ENCODE results near the gene PDE6B.

DNA sequence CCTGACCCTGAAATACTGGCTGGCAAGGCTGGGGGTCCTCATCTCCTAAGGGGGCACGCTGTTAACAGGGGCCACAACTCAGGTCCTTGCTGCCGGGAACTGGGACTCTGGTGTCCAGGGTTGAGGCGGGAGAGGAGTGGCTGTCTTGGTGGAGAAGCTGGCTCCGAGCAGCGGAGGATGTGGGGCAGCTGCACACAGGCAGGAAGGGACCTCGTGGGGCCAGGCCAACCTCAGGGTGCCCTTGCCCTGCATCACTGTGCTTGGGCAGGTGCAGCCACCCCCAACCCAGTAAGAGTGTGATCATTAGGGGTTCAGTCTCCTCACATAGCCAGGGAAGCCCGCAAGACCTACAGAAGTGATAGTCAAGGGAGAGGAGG is 12.6 kb upstream of the PDE6B start:
- TF ChIP-seq, protein P1, sequence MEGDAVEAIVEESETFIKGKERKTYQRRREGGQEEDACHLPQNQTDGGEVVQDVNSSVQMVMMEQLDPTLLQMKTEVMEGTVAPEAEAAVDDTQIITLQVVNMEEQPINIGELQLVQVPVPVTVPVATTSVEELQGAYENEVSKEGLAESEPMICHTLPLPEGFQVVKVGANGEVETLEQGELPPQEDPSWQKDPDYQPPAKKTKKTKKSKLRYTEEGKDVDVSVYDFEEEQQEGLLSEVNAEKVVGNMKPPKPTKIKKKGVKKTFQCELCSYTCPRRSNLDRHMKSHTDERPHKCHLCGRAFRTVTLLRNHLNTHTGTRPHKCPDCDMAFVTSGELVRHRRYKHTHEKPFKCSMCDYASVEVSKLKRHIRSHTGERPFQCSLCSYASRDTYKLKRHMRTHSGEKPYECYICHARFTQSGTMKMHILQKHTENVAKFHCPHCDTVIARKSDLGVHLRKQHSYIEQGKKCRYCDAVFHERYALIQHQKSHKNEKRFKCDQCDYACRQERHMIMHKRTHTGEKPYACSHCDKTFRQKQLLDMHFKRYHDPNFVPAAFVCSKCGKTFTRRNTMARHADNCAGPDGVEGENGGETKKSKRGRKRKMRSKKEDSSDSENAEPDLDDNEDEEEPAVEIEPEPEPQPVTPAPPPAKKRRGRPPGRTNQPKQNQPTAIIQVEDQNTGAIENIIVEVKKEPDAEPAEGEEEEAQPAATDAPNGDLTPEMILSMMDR (IDR thresholded peaks at IDR 0.05; ENCODE audit: insufficient read depth, low read length, poor library complexity, severe bottlenecking), result no peak
- TF ChIP-seq EZH2phosphoT487 (conservative IDR thresholded peaks at IDR 0.05; ENCODE audit: low read length), result no peak
